Stimulated activated CD4-positive, alpha-beta T cell treated with anti-CD3 and anti-CD28 coated beads, TNF-alpha, amount 100 ng/mL, for 4 hours (primary cell): ENCODE data around the gene CTU1.

Source experiments
- DNase-seq, 3 experiments: peaks; one replicate each; pipeline ENCODE4 v3.0.0-alpha.2; 2020; ENCODE audit warnings: low read depth in 3 of 3

Gene CTU1

DNA sequence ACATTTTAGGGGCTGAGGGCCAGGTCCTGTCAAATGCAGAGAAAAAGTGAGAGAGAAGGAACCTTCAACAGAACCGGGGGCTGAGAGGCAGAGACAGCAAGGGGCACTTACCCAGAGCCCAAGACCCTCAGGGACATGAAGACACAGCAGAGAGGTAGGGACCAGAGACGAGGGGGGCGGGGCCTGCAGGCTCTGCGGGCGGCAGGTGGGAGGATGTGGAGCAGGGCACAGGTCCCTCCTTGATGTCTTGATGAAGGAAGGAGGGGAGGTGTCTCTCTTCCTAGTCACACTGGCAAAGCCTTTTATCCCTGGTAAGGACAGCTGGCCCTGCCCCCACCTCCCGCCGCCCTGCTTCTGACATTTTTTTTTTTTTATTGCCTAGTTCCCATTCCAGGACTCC, 25.6 kb downstream of the CTU1 start, which contains the start of gene KLK14:
Gene KLK14 (minus strand): TSS at position 277 of the 400 bp plus-strand sequence. CDS start 273 bp downstream, at position 4.
- no peak for DNase-seq

- DNase-seq, result no peak
Measured at GRCh38 chr19:51081476-51081875, 26.7 kb downstream of the CTU1 start.

DNA sequence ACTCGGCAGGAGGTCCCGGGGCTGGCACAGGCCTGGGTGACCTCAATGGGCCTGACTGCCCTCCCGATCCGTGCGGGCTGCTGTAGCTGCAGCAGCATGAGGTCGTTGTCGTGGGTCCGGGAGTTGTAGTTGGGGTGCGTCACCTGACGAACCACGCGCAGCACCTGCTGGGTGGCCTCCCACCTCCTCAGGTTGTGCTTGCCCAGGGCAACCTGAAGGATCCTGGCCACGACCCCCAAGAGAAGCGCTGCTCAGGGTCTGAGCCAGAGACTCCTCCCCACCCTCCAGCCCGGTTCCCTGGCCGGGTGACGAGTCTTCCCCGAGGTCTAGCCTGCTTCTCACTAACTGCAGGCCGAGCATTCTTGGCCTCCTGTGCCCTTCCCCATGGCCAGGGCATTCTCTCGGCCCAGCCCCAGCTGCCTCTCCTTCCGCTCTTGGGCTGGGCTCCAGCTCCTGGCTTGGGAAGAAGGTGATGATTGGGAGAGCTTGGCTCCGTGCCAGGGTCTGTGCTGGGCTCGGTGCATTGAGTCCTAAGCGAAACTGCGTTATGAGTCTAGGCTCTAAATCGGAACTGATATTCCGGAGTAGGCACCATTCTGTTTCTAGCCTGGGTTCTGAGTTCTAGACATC, 28.6 kb downstream of the CTU1 start:
- no peak for DNase-seq

DNA sequence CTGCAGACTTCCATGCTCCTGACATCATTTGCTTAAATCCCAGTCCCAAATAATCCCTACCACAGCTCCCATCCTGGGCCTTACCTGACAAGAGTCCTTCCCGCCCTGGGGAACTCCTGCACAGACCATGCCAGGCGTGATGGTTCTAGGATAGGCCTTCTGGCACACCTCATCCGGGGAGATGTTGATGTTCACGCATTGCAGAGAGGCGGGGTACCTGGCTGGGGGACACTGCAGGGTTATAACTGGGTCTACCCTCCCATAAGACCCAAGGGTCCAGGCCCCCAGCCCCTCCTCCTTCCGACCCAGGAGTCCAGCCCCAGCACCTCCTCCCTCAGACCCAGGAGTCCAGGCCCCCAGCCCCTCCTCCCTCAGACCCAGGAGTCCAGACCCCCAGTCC, 29.5 kb downstream of the CTU1 start:
- DNase-seq, result no peak

GRCh38 chr19:51078104-51078503, 30.1 kb downstream of the CTU1 start:
- no peak for DNase-seq

GRCh38 chr19:51076631-51077213, 31.5 kb downstream of the CTU1 start:
- no peak for DNase-seq

GRCh38 chr19:51075998-51076397, 32.2 kb downstream of the CTU1 start:
- no peak for DNase-seq

- DNase-seq, result no peak
Measured at GRCh38 chr19:51071095-51071405, 37.2 kb downstream of the CTU1 start.

DNA sequence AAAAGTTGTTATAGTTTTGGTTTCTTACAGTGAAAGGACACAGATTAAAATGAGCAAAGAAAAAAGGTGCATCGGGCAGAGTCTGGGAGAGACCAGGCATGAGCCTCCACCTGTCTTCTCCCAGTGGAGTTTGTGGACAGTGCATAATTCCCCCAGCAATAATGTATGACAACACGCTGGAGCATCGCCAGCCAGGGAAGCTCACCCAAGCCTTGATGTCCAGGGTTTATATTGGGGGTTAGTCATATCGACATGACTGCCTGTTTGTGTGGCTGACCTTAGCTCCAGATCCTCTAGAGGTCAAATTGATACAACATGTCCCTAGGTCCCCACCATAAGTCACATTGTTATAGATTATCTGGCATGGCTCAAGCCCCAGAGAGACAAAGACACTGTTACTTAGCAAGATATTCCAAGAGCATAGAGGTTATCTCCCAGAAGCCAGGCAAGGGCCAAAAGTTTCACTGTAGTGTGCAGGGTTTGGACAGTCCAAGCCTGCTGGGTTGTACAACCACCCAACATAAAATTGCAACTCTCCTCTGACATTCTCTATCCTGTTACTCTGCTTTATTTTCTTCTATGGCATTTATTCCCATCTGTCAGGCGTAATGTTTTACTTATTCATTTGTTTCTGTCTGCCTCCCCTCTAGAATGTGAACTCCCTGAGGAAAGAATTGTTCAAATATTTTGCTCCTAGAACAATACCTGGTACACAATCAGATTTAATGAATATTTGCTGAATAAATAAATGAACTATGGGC, 37.7 kb downstream of the CTU1 start:
- no peak for DNase-seq

GRCh38 chr19:51066393-51067186, 41.6 kb downstream of the CTU1 start:
- no peak for DNase-seq

- DNase-seq, result no peak
Measured at GRCh38 chr19:51065221-51065960, 42.8 kb downstream of the CTU1 start.

DNA sequence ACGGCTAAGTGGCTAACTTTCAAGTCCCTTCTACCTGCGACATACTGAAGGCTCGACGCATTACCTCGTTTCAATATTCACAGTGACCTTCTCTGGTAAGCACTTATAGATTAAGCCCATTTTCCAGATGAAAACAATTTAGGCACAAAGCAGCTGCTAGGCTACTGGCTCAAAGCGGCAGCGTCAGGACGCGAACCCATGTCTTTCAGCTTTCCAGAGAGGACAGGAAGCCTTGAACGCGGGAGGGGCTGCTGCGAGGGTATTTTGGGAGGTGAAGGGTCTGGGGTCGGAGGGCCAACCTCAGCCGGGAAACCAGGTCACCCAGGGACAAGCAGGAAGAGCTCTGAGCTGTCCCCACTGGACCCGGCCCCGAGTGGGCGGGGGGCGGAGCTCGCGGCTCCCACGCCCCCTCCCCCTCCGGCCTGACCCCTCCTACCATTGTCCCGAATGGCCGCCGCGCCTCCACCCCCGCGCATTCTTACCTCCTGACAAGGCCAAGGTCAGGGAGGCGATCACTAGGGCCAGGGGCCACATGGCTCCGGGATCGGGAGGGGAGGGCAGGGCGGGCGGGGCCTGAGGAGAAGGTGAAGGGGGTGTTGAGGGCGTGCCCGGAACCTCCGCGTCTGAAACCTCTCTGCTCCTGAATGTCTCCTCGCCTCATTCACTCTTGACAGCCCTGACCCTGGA, 43.5 kb downstream of the CTU1 start, which contains the start of gene KLK13:
Gene KLK13 (minus strand): TSS at position 559 of the 687 bp plus-strand sequence. CDS start 25 bp downstream, at position 534.
- DNase-seq, result no peak

GRCh38 chr19:51063664-51064063, 44.5 kb downstream of the CTU1 start:
- no peak for DNase-seq

DNA sequence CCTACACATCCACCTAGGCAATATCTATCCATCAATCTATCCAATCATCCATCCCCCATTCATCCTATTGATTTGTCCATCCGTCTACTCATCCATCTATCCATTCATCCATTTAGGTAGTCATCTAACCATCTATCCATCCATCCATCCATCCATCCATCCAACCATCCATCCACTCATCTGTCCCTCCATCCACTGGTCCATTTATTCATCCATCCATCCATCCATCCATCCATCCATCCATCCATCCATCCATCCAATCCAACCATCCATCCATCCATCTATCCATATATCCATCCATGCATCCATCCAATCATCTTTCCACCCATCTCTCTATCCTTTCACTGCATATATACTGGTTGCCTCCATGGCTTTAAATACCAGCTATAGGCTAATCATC, 47.2 kb downstream of the CTU1 start:
- DNase-seq, result no peak

GRCh38 chr19:51060336-51060735, 47.9 kb downstream of the CTU1 start:
- DNase-seq, result no peak

DNA sequence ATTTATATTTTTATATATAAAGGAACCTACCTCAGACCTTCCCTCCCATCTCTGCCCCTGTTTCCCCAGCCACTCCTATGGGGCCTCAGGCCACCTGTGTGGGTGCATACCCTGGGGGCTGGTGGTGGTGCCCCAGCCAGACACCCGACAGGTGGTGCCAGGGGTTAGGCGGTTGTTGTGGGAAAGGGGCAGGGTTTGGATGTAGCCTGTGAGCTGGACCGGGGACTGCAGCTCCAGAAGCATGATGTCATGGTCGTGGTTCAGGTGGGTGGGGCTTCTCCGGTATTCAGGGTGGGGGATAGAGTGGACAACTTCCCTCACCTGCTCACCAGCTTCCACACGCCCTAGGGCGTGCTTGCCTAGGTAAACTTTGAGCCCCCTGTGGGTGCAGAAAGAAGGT, 48.5 kb downstream of the CTU1 start:
- no peak for DNase-seq

- DNase-seq, result no peak
Measured at GRCh38 chr19:51055866-51056265, 52.3 kb downstream of the CTU1 start.
